ENCODE data around the gene CTDSPL2. TPM values are rescaled to one million over a fixed set of nuclear protein-coding genes. Genes with fewer than 3 reads are reported as not detected.
A peak's percentile ranks its signal among the peaks of the same experiment; 100 is the strongest.
"Not testable (repeated sequence)": the region's sequence is repeated elsewhere in the genome, so short reads cannot be mapped to it uniquely, and the experiment has no call there.

Gene CTDSPL2
- 47.2 and 60.3 TPM in 2 replicates for total RNA-seq (2014; rRNA removed; shearing (Covaris generic); ENCODE audit: low replicate concordance)

DNA sequence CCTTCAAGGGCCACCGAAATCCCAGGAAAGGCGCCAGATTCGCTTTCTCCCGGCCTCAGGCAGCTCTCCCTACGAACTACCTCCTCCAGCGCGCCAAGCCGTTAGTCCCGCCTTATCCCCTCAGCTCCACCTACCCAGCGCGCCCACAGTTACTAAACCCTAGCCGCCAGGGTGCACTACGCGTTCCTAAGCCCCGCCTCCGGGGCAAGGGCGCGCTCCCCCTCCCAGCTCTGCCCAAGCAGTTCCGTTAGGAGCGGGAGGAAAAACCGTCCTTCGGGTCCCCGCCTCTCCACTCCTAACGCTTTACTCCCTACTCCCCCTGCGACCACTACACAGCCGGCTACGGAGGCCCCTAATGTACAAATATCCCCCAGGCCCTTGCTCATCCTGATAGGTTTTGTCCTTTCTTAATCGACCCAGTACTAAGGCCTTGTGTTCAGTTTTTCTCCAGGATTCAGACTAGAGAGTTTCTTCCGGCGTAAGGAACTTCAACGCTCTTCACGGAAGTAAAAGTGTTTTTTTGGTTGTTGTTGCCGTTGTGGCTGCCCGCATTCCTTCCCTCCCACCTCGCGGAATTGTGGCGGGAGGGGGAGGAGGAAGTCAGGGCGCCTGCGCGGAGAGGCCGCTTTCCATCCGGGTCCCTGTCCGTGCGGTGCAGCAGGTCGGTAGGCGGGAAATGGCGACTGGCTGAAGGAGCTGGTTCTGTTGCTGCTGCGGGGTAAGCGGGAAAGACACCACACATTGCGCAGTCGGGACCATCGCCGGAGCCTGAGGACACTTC lies at the start of gene CTDSPL2:
CTDSPL2 (plus strand) TSS at position 655 of the 781 bp plus-strand sequence. CDS start 31,386 bp downstream, outside the sequence.
- Histone ChIP-seq H3K4me3 (peak within 1 kb of the TSS; percentile 88), H3K36me3 (peaks cover 3% of the 10 kb centered on the region; the same call in 1 of the 2 replicates), H3K9me3 (no peaks in the 10 kb centered on the region), H3K27me3 (no peaks in the 10 kb centered on the region)
- DNase-seq = peak; percentile 99

DNA sequence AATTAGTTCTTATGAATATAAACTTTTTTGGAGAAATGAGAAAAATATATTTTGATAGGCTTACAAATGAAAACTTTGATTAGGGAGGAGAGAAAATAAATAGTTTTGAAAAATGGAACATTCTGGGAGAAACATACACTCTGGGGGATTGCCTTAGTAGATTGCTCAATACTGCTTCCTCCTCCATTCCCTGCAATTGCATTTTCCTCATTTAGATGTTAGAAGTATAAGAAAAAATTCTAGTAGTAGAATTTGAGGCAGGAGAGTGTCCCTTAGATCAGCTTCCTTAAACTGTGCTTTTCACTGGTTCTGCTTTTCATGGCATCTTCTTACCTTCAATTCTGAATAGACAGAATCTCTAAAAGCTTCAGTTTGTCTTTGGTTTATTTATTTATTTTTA lies 46.2 kb upstream of the CTDSPL2 start:
- Histone ChIP-seq H3K4me3 (no peak overlapping the region), H3K27me3 (no peaks in the 10 kb centered on the region), H3K36me3 (peaks cover 13% of the 10 kb centered on the region), H3K9me3 (no peaks in the 10 kb centered on the region)
- no peak for DNase-seq

DNA sequence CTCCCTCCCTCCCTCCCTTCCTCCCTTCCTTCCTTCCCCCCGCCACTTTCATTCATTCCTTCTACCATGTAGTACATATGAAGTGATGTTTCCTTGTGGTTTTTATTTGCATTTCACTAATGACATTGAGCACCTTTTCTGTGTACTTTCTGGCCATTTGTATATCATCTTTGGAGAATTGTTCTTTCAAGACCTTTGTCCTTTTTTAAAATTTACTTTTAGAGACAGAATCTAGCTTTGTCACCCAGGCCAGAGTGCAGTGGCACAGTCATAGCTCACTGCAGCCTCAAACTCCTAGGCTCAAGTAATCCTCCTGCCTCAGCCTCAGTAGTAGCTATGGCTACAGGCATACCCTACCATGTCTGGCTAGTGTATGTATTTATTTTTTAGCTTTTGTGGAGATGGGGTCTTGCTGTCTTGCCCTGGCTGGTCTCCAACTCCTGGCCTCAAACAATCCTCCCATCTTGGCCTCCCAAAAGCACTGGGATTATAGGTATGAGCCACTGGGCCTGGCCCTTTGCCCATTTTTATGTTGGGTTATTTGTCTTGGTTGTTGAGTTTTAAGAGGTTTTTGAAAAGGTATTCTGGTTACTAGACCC lies 42.0 kb upstream of the CTDSPL2 start:
- no peaks in the 10 kb centered on the region for H3K9me3 ChIP-seq
- H3K4me3 ChIP-seq = no peak overlapping the region
- DNase-seq = no peak
- peaks cover 13% of the 10 kb centered on the region for H3K36me3 ChIP-seq
- H3K27me3 ChIP-seq = no peaks in the 10 kb centered on the region

DNA sequence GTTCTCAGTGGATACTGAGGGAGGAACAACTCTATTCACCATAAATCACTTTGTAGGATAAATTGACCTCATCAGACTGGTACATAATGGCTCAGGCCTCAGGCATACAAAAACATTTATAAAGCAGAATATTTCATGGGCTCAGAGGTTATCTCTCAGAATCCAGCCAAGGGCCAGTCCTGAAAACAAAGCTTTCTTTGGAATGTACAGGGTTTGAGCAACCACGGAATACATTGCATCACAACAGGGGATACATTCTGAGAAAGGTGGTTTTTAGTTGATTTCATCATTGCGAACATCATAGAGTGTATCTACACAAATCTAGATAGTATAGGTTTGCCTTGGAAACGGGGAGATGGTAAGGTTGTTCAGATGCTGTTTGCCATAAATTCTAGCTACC lies 33.4 kb upstream of the CTDSPL2 start:
- H3K27me3 ChIP-seq = no peaks in the 10 kb centered on the region
- DNase-seq = no peak
- no peak overlapping the region for H3K4me3 ChIP-seq
- peaks cover 12% of the 10 kb centered on the region; the same call in 1 of the 2 replicates for H3K36me3 ChIP-seq
- no peaks in the 10 kb centered on the region for H3K9me3 ChIP-seq

DNA sequence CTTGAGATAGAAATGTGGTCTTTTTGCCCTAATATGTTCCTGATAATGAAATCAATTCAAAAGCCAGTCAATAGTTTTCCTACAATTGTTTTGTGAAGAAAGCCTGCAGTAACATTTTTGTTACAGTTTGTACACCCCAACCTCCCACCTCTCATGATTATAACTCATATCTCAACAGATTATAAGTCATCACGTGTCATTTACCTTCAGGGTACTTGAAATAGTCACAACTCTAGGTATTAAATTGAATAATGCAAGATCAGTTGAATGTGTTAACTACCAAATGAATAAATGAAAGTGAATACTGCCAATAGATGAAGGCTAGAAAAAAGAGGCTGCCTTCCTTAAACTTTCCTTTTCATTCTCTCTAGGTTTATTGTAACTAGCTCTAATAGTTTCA lies 32.9 kb upstream of the CTDSPL2 start:
- no peak overlapping the region for H3K4me3 ChIP-seq

DNA sequence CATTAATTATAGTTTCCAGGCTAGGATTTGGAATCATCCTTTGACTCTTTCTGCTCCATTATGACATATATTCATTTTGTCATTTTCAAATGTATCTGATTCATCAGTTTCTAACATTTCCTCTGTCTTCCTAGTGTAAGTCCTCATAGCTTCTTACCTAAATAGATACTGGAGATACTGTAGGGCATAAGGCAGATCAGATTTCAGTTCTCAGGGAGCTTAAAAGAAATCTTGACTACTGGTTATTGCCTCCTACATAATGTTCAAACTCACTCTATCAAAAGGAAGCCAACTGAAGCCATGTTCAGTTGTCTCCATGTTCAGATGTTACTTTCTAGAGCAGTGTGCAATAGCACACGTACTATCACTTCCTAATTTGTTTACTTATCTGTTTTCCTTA lies 29.6 kb upstream of the CTDSPL2 start:
- no peak for DNase-seq
- no peaks in the 10 kb centered on the region for H3K27me3 ChIP-seq
- no peak overlapping the region for H3K4me3 ChIP-seq
- no peaks in the 10 kb centered on the region for H3K9me3 ChIP-seq
- H3K36me3 ChIP-seq = no peaks in the 10 kb centered on the region; the same call in none of the 2 replicates

More for the DNA sequence above, 32.9 kb upstream of the CTDSPL2 start:
- Histone ChIP-seq H3K36me3 (peaks cover 10% of the 10 kb centered on the region; the same call in 1 of the 2 replicates), H3K27me3 (no peaks in the 10 kb centered on the region), H3K9me3 (no peaks in the 10 kb centered on the region)
- DNase-seq = no peak

DNA sequence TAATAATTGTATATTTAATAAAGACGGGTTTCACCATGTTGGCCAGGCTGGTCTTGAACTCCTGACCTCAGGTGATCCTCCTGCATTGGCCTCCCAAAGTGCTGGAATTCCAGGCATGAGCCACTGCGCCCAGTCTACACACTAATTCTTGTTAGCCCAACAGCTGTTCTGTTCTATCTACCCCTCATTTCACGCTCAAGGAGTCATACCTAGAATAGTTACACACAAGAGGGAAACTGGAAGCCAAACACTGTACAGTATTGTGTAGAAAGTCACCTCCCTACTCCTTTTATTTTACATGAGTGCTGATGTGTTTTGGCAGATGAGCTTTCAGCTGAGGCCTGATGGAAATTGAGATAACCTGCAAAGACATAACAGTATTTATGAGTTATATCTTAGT lies 13.4 kb upstream of the CTDSPL2 start:
- Histone ChIP-seq H3K36me3 (no peaks in the 10 kb centered on the region), H3K4me3 (no peak overlapping the region)

DNA sequence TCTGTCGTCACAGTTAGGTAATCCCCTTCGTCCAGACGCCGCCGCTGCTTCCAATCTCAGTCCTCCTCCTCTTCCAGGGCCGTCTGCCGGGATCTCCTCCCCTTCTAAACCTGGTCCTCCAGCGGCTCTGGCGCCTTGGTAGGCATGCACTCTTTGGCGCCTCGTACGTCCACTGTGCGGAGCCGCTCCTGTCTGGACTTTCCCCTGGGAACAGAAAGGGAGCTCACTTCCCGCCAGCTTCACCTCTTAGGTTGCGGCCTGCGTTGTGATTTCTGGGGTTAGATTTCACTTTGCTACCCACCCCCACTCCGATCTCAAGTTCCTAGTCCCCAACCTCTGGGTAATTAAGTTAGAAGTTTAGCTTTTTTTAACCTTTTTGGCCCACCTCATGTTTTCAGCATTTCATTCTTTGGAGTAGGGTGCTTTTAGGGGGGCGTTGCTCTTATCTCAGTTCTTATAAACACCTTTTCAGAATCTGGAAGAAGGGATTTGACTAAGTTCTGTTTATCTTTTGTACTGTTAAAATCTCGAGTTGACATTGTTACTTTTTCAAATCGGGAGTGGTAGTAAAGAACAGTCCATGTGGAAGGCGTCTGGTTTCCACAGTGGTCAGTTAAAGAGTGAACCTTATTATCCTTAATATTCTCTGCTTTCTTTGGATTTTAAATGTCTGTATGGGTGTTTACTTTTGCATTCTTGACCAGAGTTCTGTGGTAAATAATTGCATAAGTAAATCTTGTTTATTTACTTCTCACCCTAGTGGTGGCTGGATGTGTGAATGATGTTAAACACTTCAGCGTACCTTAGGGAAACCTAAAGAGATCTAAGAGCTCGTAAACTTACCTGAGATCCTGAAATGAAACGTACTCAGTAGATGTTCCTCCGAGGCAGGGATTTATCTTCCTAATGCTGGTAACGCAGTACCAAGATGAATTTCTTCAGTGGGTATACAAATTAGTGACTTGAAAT lies 611 bp downstream of the CTDSPL2 start:
- Histone ChIP-seq H3K9me3 (no peaks in the 10 kb centered on the region), H3K36me3 (peaks cover 7% of the 10 kb centered on the region), H3K4me3 (peak overlapping the region; percentile 88), H3K27me3 (no peaks in the 10 kb centered on the region)
- no peak for DNase-seq

More for the DNA sequence above, 13.4 kb upstream of the CTDSPL2 start:
- DNase-seq = no peak
- H3K27me3 ChIP-seq = no peaks in the 10 kb centered on the region
- H3K9me3 ChIP-seq = no peaks in the 10 kb centered on the region

DNA sequence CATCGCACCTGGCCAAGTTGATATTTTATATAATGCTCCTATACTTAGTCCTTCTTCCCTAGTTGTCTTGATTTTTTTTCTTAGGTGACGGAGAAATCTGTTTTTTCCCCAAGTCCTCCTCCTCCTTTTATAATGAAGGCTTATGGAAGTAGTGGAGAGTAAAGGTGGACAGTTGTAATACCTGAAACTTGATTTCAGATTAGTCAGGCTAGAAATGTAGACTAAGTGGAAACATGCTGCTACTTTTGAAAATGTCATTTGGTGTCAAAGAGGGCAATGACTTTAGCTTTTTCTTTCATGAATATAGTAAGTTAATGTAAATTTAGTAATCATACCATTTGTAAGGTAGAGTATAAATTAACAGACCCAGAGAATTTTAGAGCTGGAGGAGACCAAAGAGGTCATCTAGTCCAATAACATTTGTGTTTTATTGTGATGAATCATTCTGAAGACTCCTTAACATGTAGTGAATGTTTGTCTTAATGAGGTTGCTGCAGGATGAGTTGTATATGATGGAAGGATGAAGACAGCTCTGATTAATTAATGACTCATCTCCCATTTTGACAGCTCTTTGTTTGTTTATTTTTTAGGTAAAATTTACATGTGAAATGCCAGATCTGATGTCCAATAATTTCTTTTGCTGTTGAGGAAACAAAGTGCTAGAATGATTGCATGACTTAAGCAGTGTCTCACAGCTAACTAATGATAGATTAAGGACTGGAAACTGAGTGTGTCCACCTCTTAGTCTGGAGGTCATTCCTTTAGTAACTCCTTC lies 8.7 kb downstream of the CTDSPL2 start:
- no peaks in the 10 kb centered on the region for H3K27me3 ChIP-seq

DNA sequence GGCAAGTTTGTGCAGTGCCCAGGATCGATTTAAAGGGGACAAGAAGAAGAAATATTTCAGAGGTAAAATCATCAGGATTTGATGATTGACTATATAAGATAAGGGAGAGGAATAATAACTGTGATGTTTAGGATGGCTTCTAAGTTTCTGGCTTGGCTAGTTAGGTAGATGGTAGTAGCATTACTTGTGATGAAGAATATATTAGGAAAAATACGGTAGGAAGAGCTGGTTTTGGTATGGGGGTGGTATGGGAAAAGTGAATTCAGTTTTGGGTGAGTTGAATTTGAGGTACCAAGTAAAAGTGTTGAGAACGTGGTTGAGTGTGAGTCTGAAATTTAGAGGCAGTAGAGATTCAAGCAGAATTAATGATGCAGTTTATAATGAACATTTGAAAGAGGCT lies 11.0 kb downstream of the CTDSPL2 start:
- Histone ChIP-seq H3K27me3 (no peaks in the 10 kb centered on the region), H3K9me3 (peaks cover 2% of the 10 kb centered on the region), H3K4me3 (no peak overlapping the region), H3K36me3 (peaks cover 10% of the 10 kb centered on the region)
- no peak for DNase-seq

More for the DNA sequence above, 8.7 kb downstream of the CTDSPL2 start:
- Histone ChIP-seq H3K36me3 (peaks cover 17% of the 10 kb centered on the region), H3K9me3 (no peaks in the 10 kb centered on the region; the same call in 1 of the 2 replicates), H3K4me3 (no peak overlapping the region)
- no peak for DNase-seq

DNA sequence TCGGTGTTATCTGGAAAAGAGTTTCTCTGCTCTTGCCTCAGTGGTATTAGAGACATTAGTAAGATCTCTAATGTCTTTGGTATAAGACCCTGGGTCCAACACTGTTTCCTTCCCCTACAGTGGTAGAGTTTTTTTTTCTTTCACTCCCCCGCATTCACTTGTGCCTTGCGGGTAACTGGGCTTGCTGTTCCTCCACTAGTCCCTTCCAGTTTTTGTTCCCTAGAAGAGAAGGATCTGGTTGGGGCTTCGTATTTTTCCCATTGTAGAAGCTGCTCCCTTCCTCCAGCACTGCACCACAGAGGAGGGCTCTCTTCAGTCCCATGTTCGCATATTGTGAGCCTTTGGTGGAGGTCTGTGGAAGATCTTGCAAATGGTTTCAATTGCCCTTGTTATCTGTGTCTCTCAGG lies 13.7 kb downstream of the CTDSPL2 start:
- Histone ChIP-seq H3K27me3 (no peaks in the 10 kb centered on the region), H3K36me3 (peaks cover 16% of the 10 kb centered on the region), H3K9me3 (peaks cover 3% of the 10 kb centered on the region), H3K4me3 (no peak overlapping the region)
- no peak for DNase-seq

DNA sequence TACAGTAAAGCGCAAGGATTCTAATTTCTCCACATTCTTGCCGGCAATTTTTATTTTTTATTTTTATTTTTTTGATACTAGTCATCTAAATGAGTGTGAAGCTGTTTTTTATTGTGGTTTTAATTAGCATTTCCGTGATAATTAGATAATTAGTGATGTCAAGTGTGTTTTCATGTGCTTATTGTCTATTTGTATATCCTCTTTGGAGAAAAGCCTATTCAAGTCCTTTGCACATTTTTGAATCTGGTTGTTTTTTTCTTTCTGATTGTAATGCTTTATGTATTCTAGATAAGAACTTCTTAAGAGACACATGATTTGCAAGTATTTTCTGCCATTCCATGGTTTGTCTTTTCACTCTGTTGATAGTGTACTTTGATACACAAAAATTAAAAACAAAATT lies 16.1 kb downstream of the CTDSPL2 start:
- Histone ChIP-seq H3K4me3 (no peak overlapping the region), H3K27me3 (no peaks in the 10 kb centered on the region), H3K9me3 (peaks cover 3% of the 10 kb centered on the region), H3K36me3 (peaks cover 14% of the 10 kb centered on the region)
- no peak for DNase-seq

DNA sequence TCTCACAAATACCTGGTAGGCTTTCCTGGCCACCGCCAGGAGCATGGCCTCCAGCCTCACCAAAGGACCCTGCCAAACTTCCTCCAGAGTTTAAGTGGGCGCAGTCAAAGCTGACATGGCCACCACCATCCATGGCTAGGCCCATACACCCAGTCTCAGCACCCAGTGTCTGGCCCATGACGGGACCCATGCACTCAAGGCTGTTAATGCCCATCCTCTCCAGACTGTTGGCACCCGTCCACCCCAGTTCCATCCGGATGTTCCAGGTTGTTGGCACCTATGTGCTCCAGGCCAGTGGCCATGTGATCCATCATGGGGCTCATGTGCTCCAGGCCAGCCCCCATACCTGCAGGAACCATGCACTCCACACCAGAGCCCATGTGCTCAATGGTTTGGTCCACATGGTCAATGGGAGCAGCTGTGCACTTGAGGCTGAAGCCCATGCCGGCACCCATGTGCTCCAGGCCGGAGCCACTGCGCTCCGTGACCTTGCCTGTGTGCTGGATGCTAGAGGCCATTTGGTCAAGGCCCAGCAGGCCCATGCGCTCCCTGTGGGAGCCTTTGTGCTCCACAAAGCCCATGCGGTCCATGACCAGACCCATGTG lies 20.4 kb downstream of the CTDSPL2 start:
- Histone ChIP-seq H3K36me3 (peaks cover 14% of the 10 kb centered on the region), H3K4me3 (no peak overlapping the region)

DNA sequence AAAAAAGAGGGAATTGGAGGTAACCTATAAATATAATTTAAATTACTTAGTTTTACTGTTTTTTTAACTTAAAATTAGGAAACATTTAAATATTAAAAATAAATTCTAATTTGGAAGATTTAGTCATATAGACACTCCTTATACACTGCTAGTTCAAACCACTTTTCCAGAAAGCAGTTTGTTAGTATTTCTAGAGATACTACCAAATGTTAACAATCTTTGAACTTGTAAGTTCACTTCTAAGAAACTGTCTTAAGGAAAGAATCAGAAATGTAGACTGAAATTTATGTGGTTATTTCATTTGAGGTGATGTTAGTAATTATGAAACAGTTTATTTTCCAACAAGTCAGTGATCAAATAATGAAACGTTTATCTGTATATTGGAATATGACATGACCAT lies 22.7 kb downstream of the CTDSPL2 start:
- Histone ChIP-seq H3K9me3 (peaks cover 7% of the 10 kb centered on the region), H3K4me3 (no peak overlapping the region), H3K36me3 (peaks cover 9% of the 10 kb centered on the region), H3K27me3 (no peaks in the 10 kb centered on the region)
- no peak for DNase-seq

More for the DNA sequence above, 20.4 kb downstream of the CTDSPL2 start:
- DNase-seq = no peak
- Histone ChIP-seq H3K27me3 (no peaks in the 10 kb centered on the region), H3K9me3 (peaks cover 3% of the 10 kb centered on the region)

DNA sequence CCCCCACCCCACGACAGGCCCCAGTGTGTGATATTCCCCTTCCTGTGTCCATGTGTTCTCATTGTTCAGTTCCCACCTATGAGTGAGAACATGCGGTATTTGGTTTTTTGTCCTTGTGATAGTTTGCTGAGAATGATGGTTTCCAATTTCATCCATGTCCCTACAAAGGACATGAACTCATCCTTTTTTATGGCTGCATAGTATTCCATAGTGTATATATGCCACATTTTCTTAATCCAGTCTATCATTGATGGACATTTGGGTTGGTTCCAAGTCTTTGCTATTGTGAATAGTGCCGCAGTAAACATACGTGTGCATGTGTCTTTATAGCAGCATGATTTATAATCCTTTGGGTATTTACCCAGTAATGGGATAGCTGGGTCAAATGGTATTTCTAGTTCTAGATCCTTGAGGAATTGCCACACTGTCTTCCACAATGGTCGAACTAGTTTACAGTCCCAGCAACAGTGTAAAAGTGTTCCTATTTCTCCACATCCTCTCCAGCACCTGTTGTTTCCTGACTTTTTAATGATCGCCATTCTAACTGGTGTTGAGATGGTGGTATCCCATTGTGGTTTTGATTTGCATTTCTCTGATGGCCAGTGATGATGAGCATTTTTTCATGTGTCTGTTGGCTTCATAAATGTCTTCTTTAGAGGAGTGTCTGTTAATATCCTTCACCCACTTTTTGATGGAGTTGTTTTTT lies 26.3 kb downstream of the CTDSPL2 start:
- H3K36me3 ChIP-seq, H3K9me3 ChIP-seq, H3K27me3 ChIP-seq, H3K4me3 ChIP-seq, DNase-seq: not testable (repeated sequence)
